Endothelial cell (in vitro differentiated cells): ENCODE measurements around the gene LRRC8A. TPM values are rescaled to one million over a fixed set of nuclear protein-coding genes. Genes with fewer than 3 reads are reported as not detected.

Experiments
- DNase-seq: peaks from one replicate; pipeline ENCODE4 v3.0.0; 2021; ENCODE audit warnings: low spot score
- H3K27ac Mint-ChIP-seq: one replicate; pipeline ENCODE4 v1.8.0; 2021; ENCODE audit warnings: mixed read lengths, inconsistent platforms; ENCODE audit not compliant: unreplicated experiment
- H3K27me3 Mint-ChIP-seq: one replicate; pipeline ENCODE4 v1.8.0; 2021; ENCODE audit warnings: mild to moderate bottlenecking, moderate library complexity, mixed read lengths, inconsistent platforms; ENCODE audit not compliant: unreplicated experiment
- H3K36me3 Mint-ChIP-seq: one replicate; pipeline ENCODE4 v1.8.0; 2021; ENCODE audit warnings: mild to moderate bottlenecking, low read depth, mixed read lengths, inconsistent platforms; ENCODE audit not compliant: unreplicated experiment
- H3K4me1 Mint-ChIP-seq: one replicate; pipeline ENCODE4 v1.8.0; 2021; ENCODE audit warnings: mild to moderate bottlenecking, mixed read lengths, inconsistent platforms; ENCODE audit not compliant: unreplicated experiment
- H3K4me3 Mint-ChIP-seq: one replicate; pipeline ENCODE4 v1.8.0; 2021; ENCODE audit warnings: mild to moderate bottlenecking, mixed read lengths, inconsistent platforms; ENCODE audit not compliant: unreplicated experiment
- H3K9me3 Mint-ChIP-seq: one replicate; pipeline ENCODE4 v1.8.0; 2021; ENCODE audit warnings: mixed read lengths, inconsistent platforms; ENCODE audit not compliant: unreplicated experiment
- total RNA-seq: library from RNA; stranded (reverse); fragmentation: NEBNext Ultra II Directional; extraction: Animal tissue kit (Norgen Biotek cat#: 25700); gene quantifications from one replicate; pipeline ENCODE4 v1.2.1, GENCODE V29; 2021; ENCODE audit not compliant: unreplicated experiment
- TF ChIP-seq, protein P1 (sequence below): fragments of 200-600 bp; sonication (generic); IDR thresholded peaks from one replicate; pipeline ENCODE4 v1.5.0; 2021; ENCODE audit warnings: antibody characterized with exemption; ENCODE audit not compliant: unreplicated experiment

Gene LRRC8A
- total RNA-seq, 1 donor from 2014 or later, result 54.3 TPM

- no peaks in the 10 kb centered on the region for H3K9me3 Mint-ChIP-seq
- H3K4me1 Mint-ChIP-seq, result peaks cover 24% of the 10 kb centered on the region
- peaks cover 9% of the 10 kb centered on the region for H3K27me3 Mint-ChIP-seq
- H3K4me3 Mint-ChIP-seq, result peak overlapping the region; percentile 31
- TF ChIP-seq, protein P1, sequence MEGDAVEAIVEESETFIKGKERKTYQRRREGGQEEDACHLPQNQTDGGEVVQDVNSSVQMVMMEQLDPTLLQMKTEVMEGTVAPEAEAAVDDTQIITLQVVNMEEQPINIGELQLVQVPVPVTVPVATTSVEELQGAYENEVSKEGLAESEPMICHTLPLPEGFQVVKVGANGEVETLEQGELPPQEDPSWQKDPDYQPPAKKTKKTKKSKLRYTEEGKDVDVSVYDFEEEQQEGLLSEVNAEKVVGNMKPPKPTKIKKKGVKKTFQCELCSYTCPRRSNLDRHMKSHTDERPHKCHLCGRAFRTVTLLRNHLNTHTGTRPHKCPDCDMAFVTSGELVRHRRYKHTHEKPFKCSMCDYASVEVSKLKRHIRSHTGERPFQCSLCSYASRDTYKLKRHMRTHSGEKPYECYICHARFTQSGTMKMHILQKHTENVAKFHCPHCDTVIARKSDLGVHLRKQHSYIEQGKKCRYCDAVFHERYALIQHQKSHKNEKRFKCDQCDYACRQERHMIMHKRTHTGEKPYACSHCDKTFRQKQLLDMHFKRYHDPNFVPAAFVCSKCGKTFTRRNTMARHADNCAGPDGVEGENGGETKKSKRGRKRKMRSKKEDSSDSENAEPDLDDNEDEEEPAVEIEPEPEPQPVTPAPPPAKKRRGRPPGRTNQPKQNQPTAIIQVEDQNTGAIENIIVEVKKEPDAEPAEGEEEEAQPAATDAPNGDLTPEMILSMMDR, result no peak
- H3K27ac Mint-ChIP-seq, result no peak overlapping the region
- peaks cover 32% of the 10 kb centered on the region for H3K36me3 Mint-ChIP-seq
- no peak for DNase-seq
Measured at GRCh38 chr9:128908372-128908771, 26.4 kb downstream of the LRRC8A start.

DNA sequence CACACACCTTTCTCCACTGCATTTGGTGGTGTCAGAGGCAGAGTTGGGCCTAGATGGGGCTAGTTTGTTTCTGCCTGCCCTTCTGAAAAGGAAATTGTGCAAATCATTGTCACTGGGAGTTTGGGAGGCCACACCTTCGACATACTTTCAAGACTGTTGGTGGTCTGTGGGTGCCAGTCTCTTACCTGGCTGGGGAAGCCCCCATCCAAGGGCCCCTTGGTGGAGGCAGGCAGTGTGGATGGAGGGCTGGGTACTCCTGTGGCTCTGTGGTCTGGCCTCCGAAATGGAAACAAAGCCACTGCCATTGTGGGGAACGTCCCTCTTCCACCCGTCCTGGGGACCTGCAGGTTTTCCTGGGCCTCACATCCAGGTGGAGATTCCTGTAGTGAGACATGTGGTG, 27.9 kb downstream of the LRRC8A start:
- H3K9me3 Mint-ChIP-seq, result no peaks in the 10 kb centered on the region
- H3K27me3 Mint-ChIP-seq, result peaks cover 9% of the 10 kb centered on the region
- peaks cover 32% of the 10 kb centered on the region for H3K36me3 Mint-ChIP-seq
- H3K4me1 Mint-ChIP-seq, result peaks cover 24% of the 10 kb centered on the region
- no peak overlapping the region for H3K4me3 Mint-ChIP-seq
- no peak overlapping the region for H3K27ac Mint-ChIP-seq
- TF ChIP-seq, protein P1, result no peak
- DNase-seq, result no peak

DNA sequence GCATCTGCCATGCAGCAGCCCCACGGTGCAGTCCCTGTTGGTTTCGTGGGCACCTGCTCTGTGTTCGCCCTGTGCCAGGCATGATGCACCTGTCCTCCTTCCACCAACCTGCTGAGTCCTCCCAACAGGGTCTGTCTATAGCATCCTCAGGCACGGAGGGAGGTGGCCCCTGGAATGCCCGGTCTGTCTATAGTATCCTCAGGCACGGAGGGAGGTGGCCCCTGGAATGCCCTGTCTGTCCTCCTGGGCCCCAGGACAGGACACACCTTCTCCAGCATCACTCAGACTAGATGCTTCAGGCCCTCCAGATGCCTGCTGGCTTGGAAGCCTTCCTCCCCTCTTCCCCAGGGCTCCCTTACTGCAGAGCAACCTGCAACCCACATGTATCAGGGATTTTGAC, 29.0 kb downstream of the LRRC8A start:
- peaks cover 24% of the 10 kb centered on the region for H3K4me1 Mint-ChIP-seq
- no peak overlapping the region for H3K4me3 Mint-ChIP-seq
- peaks cover 9% of the 10 kb centered on the region for H3K27me3 Mint-ChIP-seq
- TF ChIP-seq, protein P1, result no peak
- no peak for DNase-seq
- H3K27ac Mint-ChIP-seq, result peak overlapping the region; percentile 76
- no peaks in the 10 kb centered on the region for H3K9me3 Mint-ChIP-seq
- H3K36me3 Mint-ChIP-seq, result peaks cover 35% of the 10 kb centered on the region

DNA sequence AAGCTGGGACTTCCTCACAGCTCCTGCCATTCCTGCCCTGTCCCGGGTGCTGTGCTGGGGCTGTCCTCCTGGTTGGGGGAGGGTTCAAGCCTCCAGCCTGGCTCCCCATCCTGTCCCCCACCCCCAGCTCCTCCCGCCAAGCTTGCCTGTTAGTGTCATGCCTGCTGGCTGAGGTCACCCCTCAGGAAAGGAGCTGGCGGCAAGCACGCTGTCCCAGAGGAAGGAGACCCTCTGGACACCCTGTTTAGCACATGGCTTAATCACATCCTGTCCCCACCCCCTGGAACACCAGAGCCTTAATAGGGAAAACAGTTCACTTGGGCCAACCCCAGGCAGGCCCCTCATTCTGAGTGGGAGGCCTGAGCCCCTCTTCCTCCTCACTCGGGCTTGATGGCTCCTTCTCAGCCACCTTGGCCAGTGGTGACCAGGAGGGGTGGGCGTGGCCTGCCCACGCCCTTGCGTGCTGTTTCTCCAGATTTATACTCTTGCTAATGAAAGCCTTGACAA, 29.6 kb downstream of the LRRC8A start:
- Mint-ChIP-seq H3K4me3 (peak overlapping the region; percentile 42), H3K36me3 (peaks cover 35% of the 10 kb centered on the region)
- DNase-seq, result peak; percentile 47

GRCh38 chr9:128912270-128912853, 30.4 kb downstream of the LRRC8A start:
- Mint-ChIP-seq H3K27me3 (peaks cover 13% of the 10 kb centered on the region), H3K27ac (peak overlapping the region; percentile 82), H3K4me3 (peak overlapping the region; percentile 71)

More for the DNA sequence above, 29.6 kb downstream of the LRRC8A start:
- Mint-ChIP-seq H3K9me3 (no peaks in the 10 kb centered on the region), H3K27me3 (peaks cover 9% of the 10 kb centered on the region), H3K27ac (peak overlapping the region; percentile 82), H3K4me1 (peaks cover 24% of the 10 kb centered on the region)
- TF ChIP-seq, protein P1, result no peak

More at GRCh38 chr9:128912270-128912853, 30.4 kb downstream of the LRRC8A start:
- no peak for DNase-seq
- peaks cover 33% of the 10 kb centered on the region for H3K36me3 Mint-ChIP-seq
- H3K9me3 Mint-ChIP-seq, result no peaks in the 10 kb centered on the region
- TF ChIP-seq, protein P1, result no peak
- H3K4me1 Mint-ChIP-seq, result peaks cover 24% of the 10 kb centered on the region
